GM19397 (cell line): ENCODE results near the gene COMMD7.
A peak's percentile ranks its signal among the peaks of the same experiment; 100 is the strongest.
"Not testable (repeated sequence)": the region's sequence is repeated elsewhere in the genome, so short reads cannot be mapped to it uniquely, and the experiment has no call there.

ENCODE experiments used
- ATAC-seq: cut with Tn5 transposase; IDR thresholded peaks from one replicate; pipeline ENCODE4 v1.9.1; 2021; ENCODE audit warnings: mild to moderate bottlenecking, moderate library complexity; ENCODE audit not compliant: unreplicated experiment

The COMMD7 gene

GRCh38 chr20:32767418-32768198 is 24.3 kb upstream of the COMMD7 start:
- no peak for ATAC-seq

DNA sequence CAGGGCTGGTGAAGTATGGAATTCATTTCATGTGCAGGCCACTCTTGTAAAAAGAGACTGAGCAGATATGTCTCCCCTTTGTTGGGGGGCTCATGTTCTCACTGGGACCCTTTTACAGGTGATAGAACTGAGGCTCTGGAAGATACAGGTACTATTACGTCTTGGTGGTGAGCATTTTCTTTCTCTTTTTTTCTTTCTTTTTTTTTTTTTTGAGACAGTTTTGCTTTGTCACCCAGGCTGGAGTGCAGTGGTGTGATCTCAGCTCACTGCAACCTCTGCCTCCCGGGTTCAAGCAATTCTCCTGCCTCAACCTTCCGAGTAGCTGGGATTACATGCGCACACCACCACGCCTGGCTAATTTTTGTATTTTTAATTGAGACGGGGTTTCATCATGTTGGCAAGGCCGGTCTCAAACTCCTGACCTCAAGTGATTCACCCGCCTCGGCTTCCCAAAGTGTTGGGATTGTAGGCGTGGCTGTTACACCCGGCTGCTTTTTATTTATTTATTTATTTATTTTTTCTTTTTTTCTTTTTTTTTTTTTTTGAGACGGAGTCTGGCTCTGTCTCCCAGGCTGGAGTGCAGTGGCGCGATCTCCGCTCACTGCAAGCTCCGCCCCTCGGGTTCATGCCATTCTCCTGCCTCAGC is 22.1 kb upstream of the COMMD7 start:
- not testable (repeated sequence) for ATAC-seq

DNA sequence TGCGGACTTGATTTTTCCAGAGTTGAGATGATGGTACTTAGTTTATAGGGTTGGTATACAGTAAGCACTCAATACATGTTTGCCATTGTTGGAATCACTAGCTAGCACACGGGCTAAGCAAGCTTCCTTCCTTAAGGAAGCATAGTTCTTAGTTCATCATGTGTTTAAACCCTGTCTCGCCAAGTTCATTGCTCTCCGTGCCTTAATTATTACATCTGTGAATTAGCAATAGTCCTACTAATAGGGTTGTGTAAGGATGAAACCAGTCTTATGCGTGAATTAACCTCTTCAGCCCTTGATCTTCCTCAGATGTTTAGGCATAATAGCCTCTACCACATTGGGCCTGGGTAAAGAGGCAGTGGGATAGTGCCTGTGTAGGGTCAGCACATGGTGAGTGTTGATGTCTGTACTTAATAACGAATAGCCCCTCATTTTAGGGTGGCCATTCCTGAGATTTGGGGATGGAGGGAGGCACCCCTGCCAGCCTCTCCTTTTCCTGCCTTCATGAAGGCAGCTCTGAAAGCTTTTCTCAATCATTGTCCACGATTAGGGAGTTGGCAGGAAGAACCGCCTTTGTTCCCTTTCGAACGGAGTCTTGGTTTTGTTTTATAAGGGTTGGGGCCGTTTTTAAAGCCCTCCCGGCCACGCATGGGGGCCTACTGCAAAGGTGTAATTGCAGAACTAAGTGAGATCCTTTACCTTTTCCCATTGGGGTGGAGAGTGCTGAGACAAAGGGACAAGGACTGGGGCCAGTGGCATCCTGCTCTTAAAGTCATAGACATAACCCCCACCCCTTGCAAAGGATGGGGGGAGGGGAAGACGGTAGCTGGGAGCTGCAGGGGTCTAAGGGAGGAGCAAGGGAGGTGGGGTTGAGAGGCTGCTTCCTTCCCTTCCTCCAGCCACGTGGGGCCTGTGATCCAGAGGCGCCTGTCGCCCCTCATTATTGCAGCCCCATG is 21.0 kb upstream of the COMMD7 start:
- ATAC-seq = no peak

GRCh38 chr20:32763202-32764004 is 20.1 kb upstream of the COMMD7 start:
- no peak for ATAC-seq

DNA sequence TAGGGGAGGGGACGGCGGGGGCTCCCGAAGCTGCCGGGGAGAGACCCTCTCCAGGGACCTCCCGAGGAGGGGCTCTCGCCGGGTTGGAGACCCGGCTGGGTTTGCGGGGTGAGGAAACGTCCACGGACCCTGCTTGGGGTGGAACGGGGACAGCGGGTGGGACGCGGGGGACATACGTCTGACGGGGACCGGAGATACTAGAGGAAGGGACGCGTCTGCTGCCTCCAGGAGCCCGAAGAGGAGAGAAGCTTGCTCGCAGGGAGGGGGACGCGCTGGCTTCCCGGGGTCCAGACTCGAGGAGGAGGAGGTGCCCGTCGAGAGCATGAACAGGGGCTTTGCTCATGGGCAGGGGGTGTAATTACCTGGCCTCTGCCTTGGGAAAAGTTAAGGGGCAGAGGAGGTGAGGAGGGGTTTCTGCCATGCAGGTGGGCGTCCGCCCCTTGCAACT is 19.5 kb upstream of the COMMD7 start:
- ATAC-seq = no peak

DNA sequence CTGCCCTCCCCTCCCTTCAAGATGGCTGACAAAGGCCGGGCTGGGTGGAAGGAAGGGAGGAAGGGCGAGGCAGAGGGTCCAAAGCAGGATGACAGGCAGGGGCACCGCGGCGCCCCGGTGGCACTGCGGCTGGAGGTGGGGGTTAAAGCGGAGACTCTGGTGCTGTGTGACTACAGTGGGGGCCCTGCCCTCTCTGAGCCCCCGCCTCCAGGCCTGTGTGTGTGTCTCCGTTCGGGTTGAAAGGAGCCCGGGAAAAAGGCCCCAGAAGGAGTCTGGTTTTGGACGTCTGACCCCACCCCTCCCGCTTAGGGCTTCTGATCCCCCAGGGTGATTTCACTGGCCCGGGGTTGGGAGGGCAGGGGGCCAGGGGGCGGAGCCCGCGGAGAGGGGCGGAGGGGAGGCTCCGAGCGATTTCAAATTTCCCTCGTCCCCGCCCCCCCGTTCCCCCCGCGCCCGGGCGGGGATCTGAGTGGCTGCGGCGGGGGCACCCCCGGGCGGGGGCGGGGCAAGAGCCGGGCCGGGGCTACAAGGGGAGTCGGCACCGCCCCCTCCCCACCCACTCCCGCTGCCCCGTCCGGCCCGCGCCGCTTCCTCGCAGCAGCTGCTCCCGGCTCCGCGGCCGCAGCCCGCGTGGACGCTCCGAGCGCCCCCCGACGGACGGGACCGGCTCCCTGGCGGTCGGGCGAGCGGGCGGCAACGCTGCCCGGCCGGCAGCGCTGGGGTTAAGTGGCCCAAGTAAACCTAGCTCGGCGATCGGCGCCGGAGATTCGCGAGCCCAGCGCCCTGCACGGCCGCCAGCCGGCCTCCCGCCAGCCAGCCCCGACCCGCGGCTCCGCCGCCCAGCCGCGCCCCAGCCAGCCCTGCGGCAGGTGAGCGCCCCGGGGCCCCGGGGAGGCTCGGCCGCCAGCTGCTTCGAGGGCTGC is 18.8 kb upstream of the COMMD7 start, which contains the start of gene DNMT3B:
TSS of gene DNMT3B (plus strand) at position 555 of the 923 bp plus-strand sequence. CDS start 17,939 bp downstream, outside the sequence.
- peak; percentile 72 for ATAC-seq

DNA sequence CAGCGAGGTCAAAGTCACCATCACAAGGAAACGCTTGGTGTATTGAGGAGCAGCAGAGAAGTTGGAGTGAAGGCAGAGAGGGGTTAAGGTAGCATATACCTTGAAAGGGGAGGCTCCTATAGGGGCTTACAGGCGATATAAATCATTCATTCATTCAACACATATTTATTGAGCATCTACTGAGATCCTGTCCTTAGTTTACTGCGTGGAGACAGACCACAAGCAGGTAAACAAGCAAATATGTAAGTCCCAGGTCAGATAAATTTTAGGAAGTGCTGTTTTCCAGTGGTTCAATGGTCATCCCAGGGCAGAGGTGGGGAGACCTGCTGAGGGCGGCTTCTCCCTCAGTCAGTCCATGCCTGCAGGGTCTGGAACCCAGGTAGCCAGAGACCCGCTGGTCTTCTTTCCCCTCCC is 18.2 kb upstream of the COMMD7 start:
- no peak for ATAC-seq

GRCh38 chr20:32756156-32756555 is 12.9 kb upstream of the COMMD7 start:
- no peak for ATAC-seq

DNA sequence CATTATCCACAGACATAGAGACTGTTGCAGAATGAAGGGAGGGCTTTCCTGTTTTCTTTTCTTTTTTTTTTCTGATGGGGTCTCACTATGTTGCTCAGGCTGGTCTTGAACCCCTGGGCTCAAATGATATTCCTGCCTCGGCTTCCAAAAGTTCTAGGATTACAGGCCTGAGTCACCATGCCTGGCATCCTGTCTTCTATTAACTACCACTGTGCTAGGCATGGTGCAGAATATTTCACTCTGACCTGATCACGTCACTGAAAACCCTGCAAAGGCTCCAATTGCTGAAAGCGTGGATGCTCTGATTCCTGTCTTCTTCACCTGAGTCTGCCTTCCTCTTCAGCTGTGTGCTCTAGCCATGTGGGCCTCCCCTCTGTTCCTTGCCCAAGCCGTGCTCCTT is 10.5 kb upstream of the COMMD7 start:
- no peak for ATAC-seq

GRCh38 chr20:32752458-32753250 is 9.4 kb upstream of the COMMD7 start:
- ATAC-seq = no peak

- ATAC-seq = no peak
Observed at GRCh38 chr20:32751702-32752457, 8.6 kb upstream of the COMMD7 start.

DNA sequence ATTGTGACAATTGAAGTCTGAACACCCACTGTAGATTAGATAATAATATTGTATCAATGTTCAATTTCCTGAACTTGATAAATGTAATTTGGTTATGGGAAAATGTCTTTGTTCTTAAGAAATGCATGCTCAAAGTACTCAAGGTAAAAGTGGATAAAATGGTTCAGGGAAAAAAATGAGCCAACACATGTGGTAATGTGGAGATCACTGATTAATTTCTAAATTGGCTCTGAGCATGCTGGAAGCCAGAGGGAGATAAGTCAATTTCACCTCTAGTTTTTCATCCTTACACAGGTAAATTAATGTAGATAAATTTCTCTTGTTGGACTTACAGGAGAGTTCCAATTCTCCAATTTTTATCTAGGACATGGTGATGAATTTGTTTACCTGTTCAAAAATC is 8.0 kb upstream of the COMMD7 start:
- no peak for ATAC-seq

- no peak for ATAC-seq
Observed at GRCh38 chr20:32749914-32750637, 6.8 kb upstream of the COMMD7 start.

DNA sequence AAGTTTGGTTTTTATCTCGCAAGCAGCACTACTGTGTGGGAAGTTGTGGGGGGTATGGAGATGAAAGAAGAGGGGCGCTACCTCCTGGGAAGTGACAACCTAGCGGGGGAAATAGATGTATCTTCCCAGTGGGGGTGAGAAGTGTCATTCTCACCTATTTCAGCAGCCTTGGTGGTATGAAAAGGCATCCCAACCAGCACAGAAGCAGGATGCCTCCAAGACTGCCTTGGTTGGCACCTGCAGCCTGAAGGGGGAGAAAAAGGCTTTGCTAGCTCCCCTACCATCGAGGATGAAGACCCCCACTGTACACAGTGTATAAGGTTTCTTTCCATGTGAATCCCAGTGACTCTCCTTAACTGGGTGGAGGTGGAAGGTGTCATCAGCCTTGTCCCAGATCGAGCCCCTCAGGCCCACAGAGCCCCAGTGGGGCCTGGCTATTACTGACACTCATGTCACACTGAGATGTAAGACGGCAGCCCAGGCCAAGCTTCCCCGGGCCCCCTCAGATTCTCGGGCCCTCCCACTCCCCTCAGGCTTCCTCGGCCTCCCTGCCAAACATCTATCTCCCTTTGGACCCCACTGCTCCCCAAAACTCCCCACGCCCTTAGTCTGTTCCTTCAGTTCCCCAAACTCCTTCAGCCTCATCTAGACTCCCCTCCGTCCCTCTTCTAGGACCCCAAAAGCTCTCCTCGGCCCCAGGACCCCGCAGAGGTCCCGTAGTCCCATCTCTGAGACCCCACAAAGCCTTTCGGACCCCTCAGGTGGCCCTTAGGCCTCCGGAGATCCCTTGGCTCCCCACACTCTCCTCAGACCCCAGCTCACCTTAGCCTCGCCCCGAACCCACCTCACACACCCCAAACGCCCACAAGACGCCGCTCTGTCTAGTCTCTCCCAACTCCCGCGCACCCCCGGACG is 688 bp downstream of the COMMD7 start:
- no peak for ATAC-seq

GRCh38 chr20:32741151-32741550 is 2.1 kb downstream of the COMMD7 start:
- no peak for ATAC-seq
